Measurements from ENCODE around the gene SSTR4.

GRCh38 chr20:23086056-23086566, 51.0 kb downstream of the SSTR4 start, which contains the start of gene CD93:
- no peak for TF ChIP-seq TCF7L2 (IDR thresholded peaks at IDR 0.05; ENCODE audit: borderline replicate concordance, extremely low read depth, insufficient read depth, insufficient read length)
- no peak for TF ChIP-seq RAD21 (IDR thresholded peaks at IDR 0.05; ENCODE audit: low read depth)
- TF ChIP-seq CTCF (IDR thresholded peaks at IDR 0.05 in 2 of 3, conservative IDR thresholded peaks at IDR 0.05 in 1 of 3; ENCODE audit: borderline replicate concordance in 1 of 3, insufficient read depth in 1 of 3, low read depth in 2 of 3, low read length in 2 of 3) = no peak
- TF ChIP-seq ZFX (IDR thresholded peaks at IDR 0.05) = no peak

All from HCT116 (cell line).